Measurements from ENCODE around the gene TNKS2.

DNA sequence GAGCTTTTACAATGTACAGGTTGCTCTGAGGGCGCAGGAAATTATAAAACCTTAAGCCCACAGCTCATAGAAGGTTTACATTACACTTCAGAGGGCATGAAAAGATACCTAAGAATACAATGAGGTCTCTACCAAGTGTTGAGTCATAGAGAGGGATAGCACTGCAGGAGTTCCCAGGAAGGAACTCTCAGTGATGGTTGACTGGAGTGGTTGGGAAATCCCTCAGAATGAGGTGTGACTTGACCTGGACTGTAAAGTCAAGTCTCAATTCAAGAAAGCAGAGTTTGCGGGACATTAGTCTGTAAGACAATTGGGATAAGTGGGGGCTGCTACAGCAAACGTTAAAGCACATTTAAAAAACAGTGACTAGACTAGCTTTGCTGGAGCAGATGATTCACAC, 21.9 kb downstream of the TNKS2 start:
- TF ChIP-seq, protein P1, sequence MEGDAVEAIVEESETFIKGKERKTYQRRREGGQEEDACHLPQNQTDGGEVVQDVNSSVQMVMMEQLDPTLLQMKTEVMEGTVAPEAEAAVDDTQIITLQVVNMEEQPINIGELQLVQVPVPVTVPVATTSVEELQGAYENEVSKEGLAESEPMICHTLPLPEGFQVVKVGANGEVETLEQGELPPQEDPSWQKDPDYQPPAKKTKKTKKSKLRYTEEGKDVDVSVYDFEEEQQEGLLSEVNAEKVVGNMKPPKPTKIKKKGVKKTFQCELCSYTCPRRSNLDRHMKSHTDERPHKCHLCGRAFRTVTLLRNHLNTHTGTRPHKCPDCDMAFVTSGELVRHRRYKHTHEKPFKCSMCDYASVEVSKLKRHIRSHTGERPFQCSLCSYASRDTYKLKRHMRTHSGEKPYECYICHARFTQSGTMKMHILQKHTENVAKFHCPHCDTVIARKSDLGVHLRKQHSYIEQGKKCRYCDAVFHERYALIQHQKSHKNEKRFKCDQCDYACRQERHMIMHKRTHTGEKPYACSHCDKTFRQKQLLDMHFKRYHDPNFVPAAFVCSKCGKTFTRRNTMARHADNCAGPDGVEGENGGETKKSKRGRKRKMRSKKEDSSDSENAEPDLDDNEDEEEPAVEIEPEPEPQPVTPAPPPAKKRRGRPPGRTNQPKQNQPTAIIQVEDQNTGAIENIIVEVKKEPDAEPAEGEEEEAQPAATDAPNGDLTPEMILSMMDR (IDR thresholded peaks at IDR 0.05): no peak
- TF ChIP-seq EZH2 (IDR thresholded peaks at IDR 0.05; ENCODE audit: borderline replicate concordance, insufficient read depth, low read depth, low read length, poor library complexity, severe bottlenecking): no peak

Measured in B cell (primary cell).